K562 (cell line): Measurements from ENCODE around the gene IRF2BP2. TPM values are rescaled to one million over a fixed set of nuclear protein-coding genes. Genes with fewer than 3 reads are reported as not detected.

ENCODE experiments used
- ARHGAP35 ChIP-seq: fragments of 450-650 bp; IDR thresholded peaks from 2 replicates; pipeline ENCODE4 v1.6.1; 2018; ENCODE audit not compliant: partially characterized antibody
- FOXA1 ChIP-seq: fragments of 450-650 bp; IDR thresholded peaks from 2 replicates; pipeline ENCODE4 v1.6.1; 2016; ENCODE audit warnings: mild to moderate bottlenecking, borderline replicate concordance
- HDAC2 ChIP-seq: fragments of 450-650 bp; IDR thresholded peaks from 2 replicates; pipeline ENCODE4 v1.6.1; 2016; ENCODE audit warnings: mild to moderate bottlenecking
- HMG20A ChIP-seq: fragments of 450-650 bp; formaldehyde crosslinking; conservative IDR thresholded peaks from 2 replicates; pipeline ENCODE4 v1.4.0; 2020; ENCODE audit warnings: mild to moderate bottlenecking, mixed read lengths
- ILF3 ChIP-seq: fragments of 450-650 bp; IDR thresholded peaks from 2 replicates; pipeline ENCODE4 v1.6.1; 2018; ENCODE audit warnings: antibody characterized with exemption, mild to moderate bottlenecking, moderate library complexity, borderline replicate concordance
- KDM1A ChIP-seq, 2 experiments: fragments of 450-650 bp; IDR thresholded peaks; 2 replicates each; pipeline ENCODE4 v1.6.1; 2016; ENCODE audit warnings: mild to moderate bottlenecking in 2 of 2
- MTA1 ChIP-seq: fragments of 450-650 bp; IDR thresholded peaks from 2 replicates; pipeline ENCODE4 v1.6.1; 2017; ENCODE audit warnings: borderline replicate concordance
- NFRKB ChIP-seq: fragments of 450-650 bp; IDR thresholded peaks from 2 replicates; pipeline ENCODE4 v1.6.1; 2016; ENCODE audit warnings: low read depth
- RAD51 ChIP-seq: fragments of 450-650 bp; IDR thresholded peaks from 2 replicates; pipeline ENCODE4 v1.7.1; 2016; ENCODE audit warnings: low read depth, mild to moderate bottlenecking, borderline replicate concordance
- RCOR1 ChIP-seq, 2 experiments: IDR thresholded peaks; 2 replicates each; pipeline ENCODE4 v1.6.1; 2012; ENCODE audit warnings: low read depth in 2 of 2, low read length in 2 of 2, borderline replicate concordance in 1 of 2, improper control_type of control experiment in 1 of 2
- SIN3A ChIP-seq, 2 experiments: fragments of 150-350 bp in 1 of 2; IDR thresholded peaks; 2 replicates each; pipeline ENCODE4 v1.6.1; 2011 to 2016; ENCODE audit warnings: borderline replicate concordance in 2 of 2, low read depth in 2 of 2, low read length in 2 of 2, mild to moderate bottlenecking in 2 of 2, moderate library complexity in 2 of 2; ENCODE audit not compliant: control insufficient read depth in 1 of 2
- SIX5 ChIP-seq, 2 experiments: IDR thresholded peaks; 2 replicates each; pipeline ENCODE4 v1.6.1; 2011; ENCODE audit warnings: low read length in 2 of 2, borderline replicate concordance in 1 of 2, low read depth in 1 of 2, mild to moderate bottlenecking in 1 of 2, moderate library complexity in 1 of 2; ENCODE audit not compliant: insufficient read depth in 1 of 2
- SMARCA5 ChIP-seq: fragments of 450-650 bp; IDR thresholded peaks from 2 replicates; pipeline ENCODE4 v1.6.1; 2016
- TRIM24 ChIP-seq, 2 experiments: fragments of 450-650 bp; IDR thresholded peaks; 2 replicates each; pipeline ENCODE4 v1.6.1; 2016
- ZNF12 ChIP-seq: sonication (generic); formaldehyde crosslinking; IDR thresholded peaks from 2 replicates; pipeline ENCODE4 v1.4.0; 2020; ENCODE audit warnings: mild to moderate bottlenecking, missing genetic modification reagents
- ZNF239 ChIP-seq: fragments of 250-450 bp; sonication (Bioruptor Pico); IDR thresholded peaks from 2 replicates; pipeline ENCODE4 v1.4.0; 2020; ENCODE audit warnings: mild to moderate bottlenecking
- ZNF324 ChIP-seq: fragments of 250-450 bp; sonication (Bioruptor Pico); IDR thresholded peaks from 2 replicates; pipeline ENCODE4 v1.4.0; 2020; ENCODE audit warnings: mild to moderate bottlenecking
- ZNF444 ChIP-seq: fragments of 250-450 bp; sonication (Bioruptor Pico); IDR thresholded peaks from 2 replicates; pipeline ENCODE4 v1.4.0; 2020; ENCODE audit warnings: mild to moderate bottlenecking, moderate library complexity
- ZNF551 ChIP-seq: fragments of 250-450 bp; sonication (Bioruptor Pico); IDR thresholded peaks from 2 replicates; pipeline ENCODE4 v1.5.0; 2021; ENCODE audit warnings: mild to moderate bottlenecking, moderate library complexity
- ZNF586 ChIP-seq: fragments of 450-650 bp; formaldehyde crosslinking; conservative IDR thresholded peaks from 2 replicates; pipeline ENCODE4 v1.4.0; 2020; ENCODE audit warnings: mild to moderate bottlenecking, moderate library complexity
- ZNF707 ChIP-seq: fragments of 250-450 bp; sonication (Bioruptor Pico); conservative IDR thresholded peaks from 2 replicates; pipeline ENCODE4 v1.8.0; 2022; ENCODE audit warnings: inconsistent platforms, mild to moderate bottlenecking, moderate library complexity
- ZSCAN32 ChIP-seq: fragments of 450-650 bp; formaldehyde crosslinking; IDR thresholded peaks from 2 replicates; pipeline ENCODE4 v1.4.0; 2020; ENCODE audit warnings: mild to moderate bottlenecking, moderate library complexity
- ZZZ3 ChIP-seq: fragments of 450-650 bp; IDR thresholded peaks from 2 replicates; pipeline ENCODE4 v1.6.1; 2016; ENCODE audit warnings: antibody characterized with exemption, mild to moderate bottlenecking, moderate library complexity
- polyA plus RNA-seq, 8 experiments: library from polyadenylated mRNA; depleted of rRNA in 4 of 8; stranded (reverse) in 5 of 8; unstranded in 3 of 8; fragments of >200 nt; fragmentation: Nextera tagmentation in 2 of 8; fragmentation: Illumina TruSeq in 1 of 8; extraction: Ambion mirVana in 2 of 8; extraction: Trizol in 1 of 8; gene quantifications; 2 replicates each; pipeline versions ENCODE4 v1.2.1 to v1.2.3, GENCODE V29; 2011 to 2014; ENCODE audit warnings: inconsistent platforms in 1 of 8, missing spikeins in 1 of 8
- total RNA-seq, 7 experiments: library from RNA; depleted of rRNA in 6 of 7; stranded (reverse); fragments of >200 nt in 6 of 7; fragmentation: Illumina TruSeq in 2 of 7; extraction: Trizol in 2 of 7; gene quantifications; 2 replicates each; pipeline versions ENCODE4 v1.2.1 to v1.2.3, GENCODE V29; 2011 to 2021; ENCODE audit warnings: low replicate concordance in 1 of 7
- TF ChIP-seq, protein P1 (sequence below), 3 experiments: IDR thresholded peaks in 2 of 3; conservative IDR thresholded peaks in 1 of 3; 2 replicates each; pipeline ENCODE4 v1.5.1; 2011 to 2012; ENCODE audit warnings: low read length in 3 of 3, mild to moderate bottlenecking in 3 of 3, control low read depth in 2 of 3, improper control_type of control experiment in 1 of 3, inconsistent platforms in 1 of 3, low read depth in 1 of 3, mixed read lengths in 1 of 3, moderate library complexity in 1 of 3; ENCODE audit not compliant: insufficient read depth in 2 of 3
- TF ChIP-seq, protein P2 (sequence below): sonication (generic); formaldehyde crosslinking; IDR thresholded peaks from 2 replicates; pipeline ENCODE4 v1.8.0; 2023; ENCODE audit warnings: mild to moderate bottlenecking, missing genetic modification reagents
- TF ChIP-seq, protein P3 (sequence below), 2 experiments: fragments of 450-650 bp in 1 of 2; IDR thresholded peaks; 2 replicates each; pipeline ENCODE4 v1.6.1; 2011 to 2017; ENCODE audit warnings: low read depth in 2 of 2, antibody characterized with exemption in 1 of 2, borderline replicate concordance in 1 of 2, low read length in 1 of 2, mild to moderate bottlenecking in 1 of 2, mixed read lengths in 1 of 2; ENCODE audit not compliant: control insufficient read depth in 1 of 2

The IRF2BP2 gene
- total and polyA plus RNA-seq, 9 of the 15 experiments (the other 6 are each of a cell fraction or from before 2014, with no cell fraction given): 7.7 to 68.6 (median 22.1) TPM

DNA sequence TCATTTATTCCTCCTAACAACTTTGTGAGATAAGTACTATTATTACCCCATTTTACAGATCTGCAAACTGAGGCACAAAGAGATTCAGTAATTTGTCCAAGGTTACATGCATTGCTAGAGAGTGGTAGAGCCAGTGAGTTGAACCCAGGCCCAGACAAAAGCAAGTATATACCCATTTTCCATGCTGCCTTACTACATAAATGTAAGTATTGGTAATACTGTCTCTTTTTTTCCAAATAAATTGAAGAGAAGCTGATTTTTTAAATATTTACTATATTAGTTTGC is 33.8 kb upstream of the IRF2BP2 start (continued):
- no peak for TF ChIP-seq ZNF324 (CRISPR knock-in tag)
- no peak for TF ChIP-seq HMG20A (CRISPR knock-in tag)
- 0 out of 2 replicates have a peak, but pooled peaks have one; percentile 21 for TF ChIP-seq SMARCA5
- TF ChIP-seq ILF3: no peak
- TF ChIP-seq ZZZ3: no peak
- TF ChIP-seq, protein P1, sequence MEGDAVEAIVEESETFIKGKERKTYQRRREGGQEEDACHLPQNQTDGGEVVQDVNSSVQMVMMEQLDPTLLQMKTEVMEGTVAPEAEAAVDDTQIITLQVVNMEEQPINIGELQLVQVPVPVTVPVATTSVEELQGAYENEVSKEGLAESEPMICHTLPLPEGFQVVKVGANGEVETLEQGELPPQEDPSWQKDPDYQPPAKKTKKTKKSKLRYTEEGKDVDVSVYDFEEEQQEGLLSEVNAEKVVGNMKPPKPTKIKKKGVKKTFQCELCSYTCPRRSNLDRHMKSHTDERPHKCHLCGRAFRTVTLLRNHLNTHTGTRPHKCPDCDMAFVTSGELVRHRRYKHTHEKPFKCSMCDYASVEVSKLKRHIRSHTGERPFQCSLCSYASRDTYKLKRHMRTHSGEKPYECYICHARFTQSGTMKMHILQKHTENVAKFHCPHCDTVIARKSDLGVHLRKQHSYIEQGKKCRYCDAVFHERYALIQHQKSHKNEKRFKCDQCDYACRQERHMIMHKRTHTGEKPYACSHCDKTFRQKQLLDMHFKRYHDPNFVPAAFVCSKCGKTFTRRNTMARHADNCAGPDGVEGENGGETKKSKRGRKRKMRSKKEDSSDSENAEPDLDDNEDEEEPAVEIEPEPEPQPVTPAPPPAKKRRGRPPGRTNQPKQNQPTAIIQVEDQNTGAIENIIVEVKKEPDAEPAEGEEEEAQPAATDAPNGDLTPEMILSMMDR (IDR thresholded peaks at IDR 0.05 in 2 of 3, conservative IDR thresholded peaks at IDR 0.05 in 1 of 3; ENCODE audit: insufficient read depth in 2 of 3, low read depth in 1 of 3, low read length in 3 of 3): no peak
- no peak for TF ChIP-seq ZNF444 (CRISPR knock-in tag)
- peak; percentile 47 to 77; a peak in 3 of 4 replicates for TF ChIP-seq KDM1A (IDR thresholded peaks at IDR 0.05)
- TF ChIP-seq ZNF586 (CRISPR knock-in tag): no peak
- no peak for TF ChIP-seq ZNF551 (CRISPR knock-in tag)
- TF ChIP-seq, protein P2, sequence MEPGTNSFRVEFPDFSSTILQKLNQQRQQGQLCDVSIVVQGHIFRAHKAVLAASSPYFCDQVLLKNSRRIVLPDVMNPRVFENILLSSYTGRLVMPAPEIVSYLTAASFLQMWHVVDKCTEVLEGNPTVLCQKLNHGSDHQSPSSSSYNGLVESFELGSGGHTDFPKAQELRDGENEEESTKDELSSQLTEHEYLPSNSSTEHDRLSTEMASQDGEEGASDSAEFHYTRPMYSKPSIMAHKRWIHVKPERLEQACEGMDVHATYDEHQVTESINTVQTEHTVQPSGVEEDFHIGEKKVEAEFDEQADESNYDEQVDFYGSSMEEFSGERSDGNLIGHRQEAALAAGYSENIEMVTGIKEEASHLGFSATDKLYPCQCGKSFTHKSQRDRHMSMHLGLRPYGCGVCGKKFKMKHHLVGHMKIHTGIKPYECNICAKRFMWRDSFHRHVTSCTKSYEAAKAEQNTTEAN (CRISPR knock-in tag): no peak
- no peak for TF ChIP-seq ZNF12
- no peak for TF ChIP-seq ZSCAN32 (CRISPR knock-in tag)
- no peak for TF ChIP-seq MTA1
- TF ChIP-seq RAD51: no peak
- TF ChIP-seq HDAC2: peak; percentile 70; the same call in 1 of the 2 replicates
- TF ChIP-seq NFRKB: no peak
- TF ChIP-seq, protein P3, sequence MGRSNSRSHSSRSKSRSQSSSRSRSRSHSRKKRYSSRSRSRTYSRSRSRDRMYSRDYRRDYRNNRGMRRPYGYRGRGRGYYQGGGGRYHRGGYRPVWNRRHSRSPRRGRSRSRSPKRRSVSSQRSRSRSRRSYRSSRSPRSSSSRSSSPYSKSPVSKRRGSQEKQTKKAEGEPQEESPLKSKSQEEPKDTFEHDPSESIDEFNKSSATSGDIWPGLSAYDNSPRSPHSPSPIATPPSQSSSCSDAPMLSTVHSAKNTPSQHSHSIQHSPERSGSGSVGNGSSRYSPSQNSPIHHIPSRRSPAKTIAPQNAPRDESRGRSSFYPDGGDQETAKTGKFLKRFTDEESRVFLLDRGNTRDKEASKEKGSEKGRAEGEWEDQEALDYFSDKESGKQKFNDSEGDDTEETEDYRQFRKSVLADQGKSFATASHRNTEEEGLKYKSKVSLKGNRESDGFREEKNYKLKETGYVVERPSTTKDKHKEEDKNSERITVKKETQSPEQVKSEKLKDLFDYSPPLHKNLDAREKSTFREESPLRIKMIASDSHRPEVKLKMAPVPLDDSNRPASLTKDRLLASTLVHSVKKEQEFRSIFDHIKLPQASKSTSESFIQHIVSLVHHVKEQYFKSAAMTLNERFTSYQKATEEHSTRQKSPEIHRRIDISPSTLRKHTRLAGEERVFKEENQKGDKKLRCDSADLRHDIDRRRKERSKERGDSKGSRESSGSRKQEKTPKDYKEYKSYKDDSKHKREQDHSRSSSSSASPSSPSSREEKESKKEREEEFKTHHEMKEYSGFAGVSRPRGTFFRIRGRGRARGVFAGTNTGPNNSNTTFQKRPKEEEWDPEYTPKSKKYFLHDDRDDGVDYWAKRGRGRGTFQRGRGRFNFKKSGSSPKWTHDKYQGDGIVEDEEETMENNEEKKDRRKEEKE (IDR thresholded peaks at IDR 0.05; ENCODE audit: borderline replicate concordance in 1 of 2, control insufficient read depth in 1 of 2, low read depth in 2 of 2, low read length in 1 of 2): no peak
- TF ChIP-seq ZNF239 (CRISPR knock-in tag): no peak
- TF ChIP-seq ZNF707 (CRISPR knock-in tag): no peak
- TF ChIP-seq SIN3A (IDR thresholded peaks at IDR 0.05; ENCODE audit: borderline replicate concordance in 2 of 2, control insufficient read depth in 1 of 2, low read depth in 2 of 2, low read length in 2 of 2): no peak
- peak in 1 of 2 experiments; percentile 80; a peak in 2 of 4 replicates for TF ChIP-seq RCOR1 (IDR thresholded peaks at IDR 0.05; ENCODE audit: borderline replicate concordance in 1 of 2, low read depth in 2 of 2, low read length in 2 of 2)
- TF ChIP-seq ARHGAP35: no peak
- no peak for TF ChIP-seq SIX5 (IDR thresholded peaks at IDR 0.05; ENCODE audit: borderline replicate concordance in 1 of 2, insufficient read depth in 1 of 2, low read depth in 1 of 2, low read length in 2 of 2)
- TF ChIP-seq FOXA1: no peak
- no peak for TF ChIP-seq TRIM24 (IDR thresholded peaks at IDR 0.05)
